Measurements from ENCODE around the gene TOR4A.

TOR4A gene

DNA sequence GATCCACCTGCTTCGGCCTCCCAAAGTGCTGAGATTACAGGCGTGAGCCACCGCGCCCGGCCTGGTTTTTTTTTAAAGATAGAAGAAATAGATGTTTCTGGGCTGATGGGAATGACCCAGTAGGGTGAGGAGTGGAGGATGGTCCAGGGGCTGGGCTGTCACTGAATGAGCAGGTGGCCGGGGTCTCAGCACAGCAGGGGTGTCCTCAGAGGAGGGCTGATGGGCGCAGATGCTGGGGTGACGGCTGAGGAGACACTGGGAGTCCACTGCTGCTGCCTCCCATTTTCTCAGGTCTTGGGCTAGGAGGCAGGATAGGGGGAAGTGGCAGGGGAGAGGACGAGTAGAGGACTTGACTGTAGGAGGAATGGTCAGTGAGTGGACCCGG, 2.3 kb upstream of the TOR4A start:
- DNase-seq (ENCODE audit: low read depth in 2 of 2) = no peak
- TF ChIP-seq, protein P1, sequence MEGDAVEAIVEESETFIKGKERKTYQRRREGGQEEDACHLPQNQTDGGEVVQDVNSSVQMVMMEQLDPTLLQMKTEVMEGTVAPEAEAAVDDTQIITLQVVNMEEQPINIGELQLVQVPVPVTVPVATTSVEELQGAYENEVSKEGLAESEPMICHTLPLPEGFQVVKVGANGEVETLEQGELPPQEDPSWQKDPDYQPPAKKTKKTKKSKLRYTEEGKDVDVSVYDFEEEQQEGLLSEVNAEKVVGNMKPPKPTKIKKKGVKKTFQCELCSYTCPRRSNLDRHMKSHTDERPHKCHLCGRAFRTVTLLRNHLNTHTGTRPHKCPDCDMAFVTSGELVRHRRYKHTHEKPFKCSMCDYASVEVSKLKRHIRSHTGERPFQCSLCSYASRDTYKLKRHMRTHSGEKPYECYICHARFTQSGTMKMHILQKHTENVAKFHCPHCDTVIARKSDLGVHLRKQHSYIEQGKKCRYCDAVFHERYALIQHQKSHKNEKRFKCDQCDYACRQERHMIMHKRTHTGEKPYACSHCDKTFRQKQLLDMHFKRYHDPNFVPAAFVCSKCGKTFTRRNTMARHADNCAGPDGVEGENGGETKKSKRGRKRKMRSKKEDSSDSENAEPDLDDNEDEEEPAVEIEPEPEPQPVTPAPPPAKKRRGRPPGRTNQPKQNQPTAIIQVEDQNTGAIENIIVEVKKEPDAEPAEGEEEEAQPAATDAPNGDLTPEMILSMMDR (IDR thresholded peaks at IDR 0.05; ENCODE audit: low read depth, low read length) = no peak
- no peak overlapping the region for H3K4me3 ChIP-seq (replicated peaks in 1 of 2; ENCODE audit: low read depth in 2 of 2, low read length in 2 of 2)

DNA sequence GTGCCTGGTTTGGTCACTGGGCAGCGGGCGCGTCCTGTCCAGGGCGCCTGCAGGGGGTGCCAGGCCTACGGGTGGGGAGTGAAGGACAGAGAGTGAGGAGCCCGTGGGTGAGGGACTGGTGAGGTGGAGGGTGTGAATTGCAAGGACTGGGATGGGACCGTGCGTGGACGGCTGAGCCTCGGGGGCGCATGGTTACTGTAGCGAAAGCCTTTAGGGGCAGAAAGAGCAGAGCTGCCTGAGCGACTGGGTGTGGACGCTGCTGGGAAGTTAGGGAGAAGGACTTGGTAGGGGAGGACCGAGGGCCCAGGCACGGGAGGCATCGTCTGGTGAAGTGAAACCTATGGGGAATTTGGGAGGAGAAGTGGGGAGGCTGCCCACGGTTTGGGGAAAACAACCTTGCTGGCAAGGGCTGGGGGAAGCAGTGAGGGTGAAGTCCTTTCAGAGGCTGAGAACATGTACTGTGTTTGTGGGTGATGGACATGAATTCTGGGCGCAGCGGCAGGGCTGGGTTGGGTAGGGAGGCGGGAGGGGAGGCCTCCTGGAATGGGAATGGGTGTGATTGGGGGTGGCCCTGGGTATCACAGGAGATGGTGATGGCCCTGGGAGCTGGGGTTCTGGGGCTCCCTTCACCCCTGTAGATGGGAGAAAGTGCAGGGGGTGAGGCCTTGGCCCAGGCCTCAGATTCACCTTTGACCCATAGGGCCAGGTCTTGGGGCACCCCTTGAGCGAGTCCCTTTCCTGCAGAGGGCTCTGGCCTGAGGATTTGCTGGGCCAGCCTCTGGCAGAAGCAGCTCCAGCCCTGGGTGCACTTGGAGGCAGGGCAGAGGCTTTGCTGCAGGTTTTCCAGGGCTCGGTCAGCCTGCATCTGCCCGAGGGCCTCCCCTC, 1.7 kb upstream of the TOR4A start:
- H3K4me3 ChIP-seq (replicated peaks in 1 of 2; ENCODE audit: low read depth in 2 of 2, low read length in 2 of 2) = no peak overlapping the region
- DNase-seq (ENCODE audit: low read depth in 2 of 2) = no peak
- TF ChIP-seq, protein P1 (IDR thresholded peaks at IDR 0.05; ENCODE audit: low read depth, low read length) = no peak

DNA sequence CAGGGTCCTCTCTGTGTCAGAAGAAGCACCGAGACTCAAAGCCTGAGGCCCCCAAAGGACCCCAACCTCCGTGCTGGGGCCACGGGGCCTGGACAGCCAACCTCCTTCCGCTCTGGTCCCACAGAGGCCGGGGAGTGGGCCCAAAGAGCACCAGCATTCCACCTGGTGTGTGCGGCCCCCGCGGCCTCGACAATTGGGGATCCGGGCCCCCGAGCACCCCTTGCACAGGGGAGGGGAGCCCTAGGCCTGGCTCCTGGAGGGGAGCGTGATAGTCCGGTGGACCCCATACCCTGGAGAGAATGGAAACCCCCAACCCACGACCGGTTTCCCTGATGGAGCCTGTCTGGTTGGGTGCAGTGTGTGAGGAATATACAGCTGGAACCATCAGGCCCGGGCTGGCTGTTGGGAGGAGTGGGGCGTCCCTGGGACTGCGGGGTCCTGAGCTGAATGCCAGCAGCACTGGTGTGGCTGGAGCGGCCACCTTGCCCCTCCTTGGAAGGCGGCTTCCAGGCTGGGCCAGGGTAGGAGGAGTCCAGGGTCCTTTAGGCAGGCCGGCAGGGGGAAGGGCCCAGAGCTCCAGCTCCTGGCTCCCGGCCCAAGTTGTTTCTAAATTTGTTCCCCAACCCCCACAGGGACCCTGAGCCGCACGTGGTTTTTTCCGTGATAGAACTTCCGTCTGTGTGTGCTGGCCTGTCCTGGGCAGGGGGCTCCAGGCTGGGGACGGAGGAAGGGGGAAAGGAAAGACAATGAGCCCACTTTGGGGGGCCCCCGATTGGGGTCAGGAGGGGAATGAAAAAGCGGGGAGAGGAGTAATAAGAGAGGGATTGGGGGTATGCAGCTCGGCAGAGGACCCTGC, 825 bp upstream of the TOR4A start:
- peak overlapping the region; percentile 61 to 64 for H3K4me3 ChIP-seq (replicated peaks in 1 of 2; ENCODE audit: low read depth in 2 of 2, low read length in 2 of 2)
- TF ChIP-seq, protein P1 (IDR thresholded peaks at IDR 0.05; ENCODE audit: low read depth, low read length) = no peak
- peak; percentile 72 to 87 for DNase-seq (ENCODE audit: low read depth in 2 of 2)

GRCh38 chr9:137278061-137278701, 655 bp downstream of the TOR4A start:
- H3K4me3 ChIP-seq (replicated peaks in 1 of 2; ENCODE audit: low read depth in 2 of 2, low read length in 2 of 2) = peak overlapping the region; percentile 61 to 64
- TF ChIP-seq, protein P1 (IDR thresholded peaks at IDR 0.05; ENCODE audit: low read depth, low read length) = no peak
- DNase-seq (ENCODE audit: low read depth in 2 of 2) = peak in 1 of 2 donors; percentile 38

DNA sequence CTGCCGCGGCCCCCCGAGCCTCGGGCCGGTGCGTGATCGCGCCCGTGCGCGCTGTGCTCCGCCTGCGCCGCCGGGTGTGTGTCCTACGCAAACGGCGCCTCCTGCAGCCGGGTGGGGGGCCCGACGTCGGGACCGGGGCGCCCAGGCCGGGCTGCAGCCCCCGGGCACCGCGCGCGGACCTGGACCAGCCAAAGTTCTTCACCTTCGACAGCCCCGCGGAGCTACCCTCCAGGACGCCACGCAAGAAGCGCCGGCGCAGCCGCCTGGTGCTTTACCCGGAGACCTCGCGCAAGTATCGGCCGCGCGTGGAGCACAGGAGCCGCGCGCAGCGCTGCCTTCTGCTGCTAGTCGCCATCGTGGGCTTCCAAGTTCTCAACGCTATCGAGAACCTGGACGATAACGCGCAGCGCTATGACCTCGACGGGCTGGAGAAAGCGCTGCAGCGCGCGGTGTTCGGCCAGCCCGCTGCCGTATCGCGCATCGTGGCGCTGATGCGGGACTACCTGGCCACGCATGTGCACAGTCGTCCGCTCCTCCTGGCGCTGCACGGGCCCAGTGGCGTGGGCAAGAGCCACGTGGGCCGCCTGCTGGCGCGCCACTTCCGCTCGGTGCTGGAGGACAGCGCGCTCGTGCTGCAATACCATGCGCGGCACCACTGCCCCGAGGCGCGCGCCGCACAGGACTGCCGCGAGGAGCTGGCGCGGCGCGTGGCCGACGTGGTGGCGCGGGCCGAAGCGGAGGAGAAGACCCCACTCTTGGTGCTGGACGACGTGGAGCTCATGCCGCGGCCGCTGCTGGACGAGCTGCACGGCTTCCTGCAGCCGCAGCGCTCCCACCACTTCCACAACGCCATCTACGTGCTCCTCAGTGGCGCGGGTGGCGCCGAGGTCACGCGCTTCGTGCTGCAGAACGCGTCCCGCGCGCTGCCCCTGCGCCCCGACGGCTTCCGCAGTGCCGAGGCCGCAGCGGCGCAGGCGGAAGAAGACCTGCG, 1.5 kb downstream of the TOR4A start:
- TF ChIP-seq, protein P1 (IDR thresholded peaks at IDR 0.05; ENCODE audit: low read depth, low read length) = no peak

More for the DNA sequence above, 1.5 kb downstream of the TOR4A start:
- DNase-seq (ENCODE audit: low read depth in 2 of 2) = no peak
- H3K4me3 ChIP-seq (replicated peaks in 1 of 2; ENCODE audit: low read depth in 2 of 2, low read length in 2 of 2) = peak overlapping the region; percentile 61 to 64
